Right atrium auricular region (tissue), 2 donors: ENCODE measurements around the gene ATP5F1C. TPM values are rescaled to one million over a fixed set of nuclear protein-coding genes. Genes with fewer than 3 reads are reported as not detected.

Source experiments
- DNase-seq: peaks from one replicate; pipeline ENCODE4 v3.0.0-alpha.2; 2019; ENCODE audit warnings: low spot score
- H3K27ac ChIP-seq, 2 donors: fragments of 200-600 bp; sonication (generic); 1 replicate in 1 of 2; 2 replicates in 1 of 2; pipeline ENCODE4 v1.5.1; 2016 to 2019
- H3K27me3 ChIP-seq, 2 donors: fragments of 200-600 bp; sonication (generic); one replicate each; pipeline versions ENCODE4 v1.5.1 to v1.6.0; 2017 to 2019
- H3K36me3 ChIP-seq: fragments of 200-600 bp; sonication (generic); one replicate; pipeline ENCODE4 v1.5.1; 2016
- H3K4me1 ChIP-seq, 2 donors: fragments of 200-600 bp; sonication (generic); one replicate each; pipeline versions ENCODE4 v1.5.1 to v1.6.0; 2017 to 2019
- H3K4me3 ChIP-seq, 2 donors: fragments of 200-600 bp; sonication (generic); 1 replicate in 1 of 2; 2 replicates in 1 of 2; pipeline ENCODE4 v1.5.1; 2017 to 2019; ENCODE audit warnings: mild to moderate bottlenecking in 1 of 2, moderate library complexity in 1 of 2
- H3K9me3 ChIP-seq, 2 donors: fragments of 200-600 bp; sonication (generic); one replicate each; pipeline ENCODE4 v1.5.1; 2019
- CTCF ChIP-seq, 2 donors: fragments of 200-600 bp; sonication (generic); IDR thresholded peaks; one replicate each; pipeline ENCODE4 v1.5.1; 2019; ENCODE audit warnings: antibody characterized with exemption in 2 of 2
- total RNA-seq, 2 donors: library from RNA; depleted of rRNA; stranded (reverse); fragments of >200 nt; gene quantifications; one replicate each; pipeline ENCODE4 v1.1.0, GENCODE V29; 2016

The ATP5F1C gene
- total RNA-seq, 2 donors from 2014 or later: 478 to 891 TPM

- H3K27ac ChIP-seq: no peak overlapping the region
Observed at GRCh38 chr10:7824251-7824650, 36.3 kb downstream of the ATP5F1C start.

DNA sequence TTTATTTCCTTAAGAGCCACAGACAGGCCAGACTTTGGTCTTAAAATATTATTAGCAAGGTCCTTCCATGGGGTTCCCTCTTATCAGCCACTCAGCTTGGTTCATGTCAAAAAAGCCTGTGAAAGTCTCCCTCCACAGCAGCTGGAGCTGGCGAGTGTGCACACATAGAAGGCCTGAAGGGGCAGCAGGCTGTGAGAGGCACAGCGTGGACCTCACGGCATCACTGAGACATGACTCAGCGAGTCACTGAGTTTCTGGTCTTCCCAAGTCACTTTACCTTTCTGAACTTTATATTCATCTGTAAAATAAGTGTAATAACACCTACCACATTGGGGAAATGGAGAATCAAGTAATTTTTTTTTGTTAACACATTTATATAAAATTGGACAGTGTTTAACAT is 39.0 kb downstream of the ATP5F1C start:
- H3K36me3 ChIP-seq: peaks cover 12% of the 10 kb centered on the region
- no peaks in the 10 kb centered on the region for H3K4me1 ChIP-seq
- DNase-seq: no peak
- no peaks in the 10 kb centered on the region for H3K9me3 ChIP-seq
- TF ChIP-seq CTCF (IDR thresholded peaks at IDR 0.05): no peak
- peak overlapping the region in 1 of 2 donors; percentile 10 for H3K27ac ChIP-seq
- no peak overlapping the region for H3K4me3 ChIP-seq
- H3K27me3 ChIP-seq: no peaks in the 10 kb centered on the region

More at GRCh38 chr10:7824251-7824650, 36.3 kb downstream of the ATP5F1C start:
- DNase-seq: no peak
- TF ChIP-seq CTCF (IDR thresholded peaks at IDR 0.05): no peak
- Histone ChIP-seq H3K27me3 (no peaks in the 10 kb centered on the region), H3K9me3 (no peaks in the 10 kb centered on the region), H3K36me3 (peaks cover 12% of the 10 kb centered on the region), H3K4me1 (peaks cover 0 to 13% of the 10 kb centered on the region in 2 donors), H3K4me3 (no peak overlapping the region)

DNA sequence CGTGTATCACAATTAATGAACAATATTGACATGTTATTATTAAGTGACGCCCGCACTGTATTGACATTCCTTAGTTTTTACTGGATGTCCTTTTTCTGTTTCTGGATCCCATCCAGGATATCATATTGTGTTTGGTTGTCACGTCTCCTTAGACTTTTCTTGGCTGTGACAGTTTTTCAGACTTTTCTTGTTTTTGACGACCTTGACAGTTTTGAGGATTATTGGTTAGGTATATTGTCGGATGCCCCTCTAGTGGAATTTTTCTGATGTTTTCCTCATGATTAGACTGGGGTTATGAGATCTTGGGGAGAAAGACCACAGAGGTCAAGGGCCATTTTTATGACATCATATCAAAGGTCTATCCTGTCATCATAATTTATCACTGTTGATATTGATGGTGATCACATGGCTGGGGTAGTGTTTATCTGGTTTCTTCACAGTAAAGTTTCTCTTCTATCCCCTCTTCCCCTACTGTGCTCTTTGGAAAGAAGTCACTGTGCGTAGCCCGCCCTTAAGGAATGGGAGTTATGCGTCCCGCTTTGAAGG is 41.4 kb downstream of the ATP5F1C start:
- no peak for DNase-seq
- Histone ChIP-seq H3K27me3 (no peaks in the 10 kb centered on the region), H3K27ac (no peak overlapping the region)

DNA sequence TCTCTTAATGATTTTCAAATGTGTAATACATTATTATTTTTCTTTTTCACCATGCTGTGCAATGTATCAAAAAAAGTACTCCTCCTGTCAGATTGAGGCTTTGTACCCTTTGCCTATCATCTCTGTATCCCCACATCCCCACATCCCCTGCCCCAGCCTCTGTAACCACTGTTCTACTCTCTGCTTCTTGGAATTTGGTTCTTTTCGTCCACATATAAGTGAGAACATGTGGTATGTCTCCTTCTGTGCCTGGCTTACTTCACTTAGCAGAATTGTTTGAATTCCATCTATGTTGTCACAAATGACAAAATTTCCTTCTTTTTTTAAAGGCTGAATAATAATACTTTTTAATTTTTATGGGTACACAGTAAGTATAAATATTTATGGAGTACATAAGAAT is 44.1 kb downstream of the ATP5F1C start:
- no peak for TF ChIP-seq CTCF (IDR thresholded peaks at IDR 0.05)
- DNase-seq: no peak
- no peak overlapping the region for H3K27ac ChIP-seq
- no peak overlapping the region for H3K4me3 ChIP-seq
- H3K27me3 ChIP-seq: no peaks in the 10 kb centered on the region
- H3K4me1 ChIP-seq: no peaks in the 10 kb centered on the region
- no peaks in the 10 kb centered on the region for H3K9me3 ChIP-seq
- no peaks in the 10 kb centered on the region for H3K36me3 ChIP-seq

More for the DNA sequence above, 41.4 kb downstream of the ATP5F1C start:
- Histone ChIP-seq H3K4me1 (no peaks in the 10 kb centered on the region), H3K36me3 (peaks cover 10% of the 10 kb centered on the region), H3K4me3 (no peak overlapping the region), H3K9me3 (no peaks in the 10 kb centered on the region)
- no peak for TF ChIP-seq CTCF (IDR thresholded peaks at IDR 0.05)

- no peak for DNase-seq
- no peak overlapping the region for H3K4me3 ChIP-seq
- no peaks in the 10 kb centered on the region for H3K27me3 ChIP-seq
- no peaks in the 10 kb centered on the region for H3K4me1 ChIP-seq
- TF ChIP-seq CTCF (IDR thresholded peaks at IDR 0.05): no peak
- no peaks in the 10 kb centered on the region for H3K9me3 ChIP-seq
- no peak overlapping the region for H3K27ac ChIP-seq
- no peaks in the 10 kb centered on the region for H3K36me3 ChIP-seq
Observed at GRCh38 chr10:7833210-7833609, 45.2 kb downstream of the ATP5F1C start.

GRCh38 chr10:7834262-7834661 is 46.3 kb downstream of the ATP5F1C start:
- Histone ChIP-seq H3K4me1 (no peaks in the 10 kb centered on the region), H3K9me3 (no peaks in the 10 kb centered on the region), H3K27me3 (no peaks in the 10 kb centered on the region), H3K27ac (no peak overlapping the region), H3K4me3 (no peak overlapping the region), H3K36me3 (no peaks in the 10 kb centered on the region)
- DNase-seq: no peak
- TF ChIP-seq CTCF (IDR thresholded peaks at IDR 0.05): no peak
